ENCODE results near the gene ADI1. TPM values are rescaled to one million over a fixed set of nuclear protein-coding genes. Genes with fewer than 3 reads are reported as not detected.

Gene ADI1
- total RNA-seq: 34.9 and 39.2 TPM in 2 replicates

GRCh38 chr2:3519255-3520205, at the start of gene ADI1:
Gene ADI1 (minus strand): TSS chr2:3519531. CDS start chr2:3519487, 44 bp downstream.

GRCh38 chr2:3558205-3559014, 39.1 kb upstream of the ADI1 start, which contains the start of gene RNASEH1:
Gene RNASEH1 (minus strand): TSS chr2:3558333. CDS start chr2:3558260, 73 bp downstream.

Other genes with a start within 250 kb of the ADI1 start
- 22.0 and 25.1 TPM in 2 replicates for gene EIPR1, start 141.7 kb downstream of the ADI1 start, total RNA-seq
- gene TRAPPC12, start 139.8 kb downstream of the ADI1 start, total RNA-seq: 60.4 and 76.1 TPM in 2 replicates
- gene RNASEH1, start 38.8 kb upstream of the ADI1 start, total RNA-seq: 25.1 and 30.5 TPM in 2 replicates
- gene RPS7, start 55.7 kb upstream of the ADI1 start, total RNA-seq: 586 and 725 TPM in 2 replicates
- gene COLEC11, start 75.6 kb upstream of the ADI1 start, total RNA-seq: 0.50 and 1.4 TPM in 2 replicates
- gene ALLC, start 138.7 kb upstream of the ADI1 start, total RNA-seq: not detected in 2 replicates
- not detected in 2 replicates for gene DCDC2C, start 184.0 kb upstream of the ADI1 start, total RNA-seq

All from smooth muscle cell of the pulmonary artery (primary cell).